Ovary (tissue), 3 donors: ENCODE results near the gene TFEC.

Experiments
- CTCF ChIP-seq, 3 donors: fragments of 450-650 bp in 2 of 3; fragments of 200-600 bp in 1 of 3; IDR thresholded peaks; one replicate each; pipeline versions ENCODE4 v1.5.1 to v1.8.0; 2016 to 2022; ENCODE audit warnings: antibody characterized with exemption in 3 of 3, mild to moderate bottlenecking in 1 of 3
- EP300 ChIP-seq: sonication (generic); formaldehyde crosslinking; IDR thresholded peaks from one replicate; pipeline ENCODE4 v1.6.1; 2017; ENCODE audit warnings: antibody characterized with exemption
- POLR2A ChIP-seq: fragments of 450-650 bp; IDR thresholded peaks from one replicate; pipeline ENCODE4 v1.6.1; 2017; ENCODE audit warnings: antibody characterized with exemption, mild to moderate bottlenecking, moderate library complexity
- donor health status: DM: no; HTN: no; CAD: no.

GRCh38 chr7:115920367-115920766 is 110.2 kb downstream of the TFEC start:
- TF ChIP-seq POLR2A (no peak), CTCF (IDR thresholded peaks at IDR 0.05) (no peak), EP300 (no peak)
